ENCODE measurements around the gene COL11A2.

The COL11A2 gene

GRCh38 chr6:33206027-33206863 is 14.0 kb upstream of the COL11A2 start:
- DNase-seq (ENCODE audit: low read depth): no peak

GRCh38 chr6:33205191-33206026 is 13.1 kb upstream of the COL11A2 start:
- DNase-seq (ENCODE audit: low read depth): no peak

GRCh38 chr6:33204415-33205190 is 12.3 kb upstream of the COL11A2 start, which contains the start of gene HSD17B8:
Gene HSD17B8, plus strand, starts transcription at chr6:33204655. Its CDS starts 14 bp downstream, at chr6:33204669.
- DNase-seq (ENCODE audit: low read depth): peak; percentile 92

- DNase-seq (ENCODE audit: low read depth): no peak
Measured at GRCh38 chr6:33204165-33204414, 11.8 kb upstream of the COL11A2 start.

- no peak for DNase-seq (ENCODE audit: low read depth)
Measured at GRCh38 chr6:33203443-33204164, 11.3 kb upstream of the COL11A2 start.

- no peak for DNase-seq (ENCODE audit: low read depth)
Measured at GRCh38 chr6:33202799-33203198, 10.5 kb upstream of the COL11A2 start.

- no peak for DNase-seq (ENCODE audit: low read depth)
Measured at GRCh38 chr6:33201935-33202334, 9.7 kb upstream of the COL11A2 start.

GRCh38 chr6:33201147-33201545 is 8.9 kb upstream of the COL11A2 start:
- DNase-seq (ENCODE audit: low read depth): no peak

- peak; percentile 99 for DNase-seq (ENCODE audit: low read depth)
Measured at GRCh38 chr6:33200219-33201146, 8.2 kb upstream of the COL11A2 start, which contains the start of the genes RXRB and SLC39A7. Gene RXRB, minus strand, starts transcription at chr6:33200665. Its CDS starts 189 bp downstream, at chr6:33200476. Gene SLC39A7, plus strand, starts transcription at chr6:33200867. Its CDS starts 379 bp downstream, at chr6:33201246.

GRCh38 chr6:33199687-33200218 is 7.5 kb upstream of the COL11A2 start:
- DNase-seq (ENCODE audit: low read depth): peak; percentile 63

- DNase-seq (ENCODE audit: low read depth): no peak
Measured at GRCh38 chr6:33198853-33199436, 6.7 kb upstream of the COL11A2 start.

GRCh38 chr6:33198159-33198852 is 6.0 kb upstream of the COL11A2 start:
- no peak for DNase-seq (ENCODE audit: low read depth)

GRCh38 chr6:33197431-33198048 is 5.3 kb upstream of the COL11A2 start:
- no peak for DNase-seq (ENCODE audit: low read depth)

- DNase-seq (ENCODE audit: low read depth): no peak
Measured at GRCh38 chr6:33195304-33196165, 3.3 kb upstream of the COL11A2 start.

GRCh38 chr6:33194431-33194979 is 2.2 kb upstream of the COL11A2 start:
- DNase-seq (ENCODE audit: low read depth): no peak

GRCh38 chr6:33193619-33194018 is 1.4 kb upstream of the COL11A2 start:
- DNase-seq (ENCODE audit: low read depth): no peak
